OCI-LY7 (cell line): ENCODE results near the gene ANKRD18B. TPM values are rescaled to one million over a fixed set of nuclear protein-coding genes. Genes with fewer than 3 reads are reported as not detected.
"Not testable (repeated sequence)": the region's sequence is repeated elsewhere in the genome, so short reads cannot be mapped to it uniquely, and the experiment has no call there.

Source experiments
- BruUV-seq: library from RNA; stranded (reverse); fragments of 400-500 nt; replicated peaks from 2 replicates; lab custom pipeline; 2021; lab: Mats Ljungman, UMichigan
- CTCF ChIA-PET: fragments of 300-600 bp; sonication (Branson Sonifier 250); formaldehyde crosslinking; loops from one replicate; lab custom pipeline; 2022; ENCODE audit warnings: antibody characterized with exemption; ENCODE audit not compliant: unreplicated experiment; lab: Charles Lee
- POLR2A ChIA-PET: fragments of 300-600 bp; sonication (Branson Sonifier 250); formaldehyde crosslinking; loops from one replicate; lab custom pipeline; 2022; ENCODE audit warnings: antibody characterized with exemption; lab: Charles Lee
- DNase-seq: peaks from one replicate; pipeline ENCODE4 v3.0.0-alpha.2; 2015; ENCODE audit warnings: low spot score
- H2AFZ ChIP-seq: fragments of 200-600 bp; sonication (generic), shearing (Covaris generic); 2 replicates; pipeline ENCODE4 v1.6.1; 2014; ENCODE audit warnings: mild to moderate bottlenecking, antibody characterized with exemption, low read length, moderate library complexity
- H3K27ac ChIP-seq: fragments of 200-600 bp; sonication (generic); 2 replicates; pipeline ENCODE4 v1.5.1; 2014; ENCODE audit warnings: mixed run types, low read depth, mild to moderate bottlenecking, moderate library complexity, low read length, inconsistent platforms; ENCODE audit not compliant: poor library complexity, severe bottlenecking
- H3K36me3 ChIP-seq: fragments of 200-600 bp; sonication (generic); 2 replicates; pipeline ENCODE4 v1.6.1; 2014; ENCODE audit warnings: mild to moderate bottlenecking, antibody characterized with exemption, low read length, moderate library complexity, mixed read lengths; ENCODE audit not compliant: insufficient read depth
- H3K4me1 ChIP-seq: fragments of 200-600 bp; sonication (generic); 2 replicates; pipeline ENCODE4 v1.5.1; 2014; ENCODE audit warnings: mild to moderate bottlenecking, low read length; ENCODE audit not compliant: insufficient read depth, poor library complexity, severe bottlenecking
- H3K4me2 ChIP-seq: fragments of 200-600 bp; sonication (generic); 2 replicates; pipeline ENCODE4 v1.6.1; 2014; ENCODE audit warnings: mild to moderate bottlenecking, low read length
- H3K4me3 ChIP-seq: fragments of 200-600 bp; sonication (generic); 2 replicates; pipeline ENCODE4 v1.5.1; 2014; ENCODE audit warnings: mild to moderate bottlenecking, low read depth, low read length; ENCODE audit not compliant: poor library complexity, severe bottlenecking
- H3K79me2 ChIP-seq: fragments of 200-600 bp; sonication (generic); 2 replicates; pipeline ENCODE4 v1.6.1; 2016; ENCODE audit warnings: low read depth, mild to moderate bottlenecking, low read length, moderate library complexity, mixed read lengths; ENCODE audit not compliant: insufficient read depth
- H3K9me2 ChIP-seq: fragments of 200-600 bp; sonication (generic); 2 replicates; pipeline ENCODE4 v1.6.1; 2016; ENCODE audit warnings: mild to moderate bottlenecking, low read length, mixed read lengths; ENCODE audit not compliant: insufficient read depth
- H3K9me3 ChIP-seq: fragments of 200-600 bp; sonication (generic); 2 replicates; pipeline ENCODE4 v1.6.1; 2014; ENCODE audit warnings: mild to moderate bottlenecking, mixed run types, low read length, mixed read lengths
- H4K20me1 ChIP-seq: fragments of 200-600 bp; sonication (generic); 2 replicates; pipeline ENCODE4 v1.6.1; 2014; ENCODE audit warnings: mild to moderate bottlenecking, antibody characterized with exemption, low read length, moderate library complexity, mixed read lengths; ENCODE audit not compliant: insufficient read depth
- EZH2phosphoT487 ChIP-seq: fragments of 200-600 bp; sonication (generic); IDR thresholded peaks from 2 replicates; pipeline ENCODE4 v1.6.1; 2018; ENCODE audit warnings: low read depth, borderline replicate concordance, mild to moderate bottlenecking, mixed run types, antibody characterized with exemption, low read length, moderate library complexity, mixed read lengths
- intact Hi-C: fragments of 100-400 bp; cut with micrococcal nuclease; formaldehyde crosslinking; loops from one replicate; pipeline ENCODE4 v1.10.0; 2022; ENCODE audit not compliant: unreplicated experiment
- total RNA-seq, 2 experiments: library from RNA; depleted of rRNA in 1 of 2; stranded (reverse); fragments of >200 nt in 1 of 2; shearing (Covaris generic) in 1 of 2; gene quantifications; 2 replicates each; pipeline ENCODE4 v1.2.3, GENCODE V29; 2014 to 2022
- TF ChIP-seq, protein P1 (sequence below): fragments of 200-600 bp; sonication (generic); conservative IDR thresholded peaks from 2 replicates; pipeline ENCODE4 v1.5.1; 2014; ENCODE audit warnings: mild to moderate bottlenecking, antibody characterized with exemption, low read length, moderate library complexity, mixed read lengths

The ANKRD18B gene
- total RNA-seq, 2 experiments from 2014 or later, result not detected

GRCh38 chr9:33524306-33524947, 376 bp downstream of the ANKRD18B start:
- no peaks in the 10 kb centered on the region for H3K79me2 ChIP-seq
- H4K20me1 ChIP-seq, result no peaks in the 10 kb centered on the region
- H3K4me2 ChIP-seq, result no peak overlapping the region
- BruUV-seq, result no TSS peak
- no peaks in the 10 kb centered on the region for H3K9me3 ChIP-seq
- H3K36me3 ChIP-seq, result no peaks in the 10 kb centered on the region
- POLR2A ChIA-PET, result no interaction called here
- H3K4me3 ChIP-seq, result no peak overlapping the region
- H2AFZ ChIP-seq, result no peak overlapping the region
- no peak overlapping the region for H3K27ac ChIP-seq
- no peak for DNase-seq
- H3K9me2 ChIP-seq, result no peaks in the 10 kb centered on the region
- no peaks in the 10 kb centered on the region for H3K4me1 ChIP-seq
- intact Hi-C loops, result no loop called here
- TF ChIP-seq, protein P1, sequence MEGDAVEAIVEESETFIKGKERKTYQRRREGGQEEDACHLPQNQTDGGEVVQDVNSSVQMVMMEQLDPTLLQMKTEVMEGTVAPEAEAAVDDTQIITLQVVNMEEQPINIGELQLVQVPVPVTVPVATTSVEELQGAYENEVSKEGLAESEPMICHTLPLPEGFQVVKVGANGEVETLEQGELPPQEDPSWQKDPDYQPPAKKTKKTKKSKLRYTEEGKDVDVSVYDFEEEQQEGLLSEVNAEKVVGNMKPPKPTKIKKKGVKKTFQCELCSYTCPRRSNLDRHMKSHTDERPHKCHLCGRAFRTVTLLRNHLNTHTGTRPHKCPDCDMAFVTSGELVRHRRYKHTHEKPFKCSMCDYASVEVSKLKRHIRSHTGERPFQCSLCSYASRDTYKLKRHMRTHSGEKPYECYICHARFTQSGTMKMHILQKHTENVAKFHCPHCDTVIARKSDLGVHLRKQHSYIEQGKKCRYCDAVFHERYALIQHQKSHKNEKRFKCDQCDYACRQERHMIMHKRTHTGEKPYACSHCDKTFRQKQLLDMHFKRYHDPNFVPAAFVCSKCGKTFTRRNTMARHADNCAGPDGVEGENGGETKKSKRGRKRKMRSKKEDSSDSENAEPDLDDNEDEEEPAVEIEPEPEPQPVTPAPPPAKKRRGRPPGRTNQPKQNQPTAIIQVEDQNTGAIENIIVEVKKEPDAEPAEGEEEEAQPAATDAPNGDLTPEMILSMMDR, result no peak
- CTCF ChIA-PET, result no interaction called here

- H3K4me1 ChIP-seq, intact Hi-C loops, POLR2A ChIA-PET, H3K9me3 ChIP-seq, H3K4me3 ChIP-seq, H3K9me2 ChIP-seq, H3K36me3 ChIP-seq, H3K27ac ChIP-seq, H2AFZ ChIP-seq, H3K79me2 ChIP-seq, DNase-seq, CTCF ChIA-PET, BruUV-seq, H3K4me2 ChIP-seq, H4K20me1 ChIP-seq: not testable (repeated sequence)
Measured at GRCh38 chr9:33528069-33528468, 4.0 kb downstream of the ANKRD18B start.

GRCh38 chr9:33533958-33534357, 9.9 kb downstream of the ANKRD18B start:
- H3K9me2 ChIP-seq, H3K4me2 ChIP-seq, CTCF ChIA-PET, H4K20me1 ChIP-seq, H3K79me2 ChIP-seq, H3K9me3 ChIP-seq, H2AFZ ChIP-seq, H3K4me3 ChIP-seq, POLR2A ChIA-PET, H3K36me3 ChIP-seq, H3K4me1 ChIP-seq, DNase-seq, H3K27ac ChIP-seq, intact Hi-C loops, BruUV-seq: not testable (repeated sequence)

DNA sequence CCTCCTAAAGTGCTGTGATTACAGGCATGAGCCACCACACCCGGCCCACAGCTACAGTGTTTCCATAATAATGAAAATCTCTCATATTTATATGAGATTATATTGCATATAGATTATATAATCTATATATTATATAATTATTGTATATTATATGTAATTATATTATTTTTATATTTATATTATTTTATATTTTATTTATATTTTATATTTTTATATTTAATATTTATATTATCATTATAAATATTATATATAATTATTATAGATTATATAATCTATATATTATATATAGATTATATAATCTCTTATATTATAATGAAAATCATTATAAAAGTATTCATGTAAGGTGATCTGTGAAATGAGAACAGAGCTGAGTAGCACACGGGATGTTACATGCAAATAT, 11.5 kb downstream of the ANKRD18B start:
- no peaks in the 10 kb centered on the region for H3K9me2 ChIP-seq
- H3K4me1 ChIP-seq, result no peaks in the 10 kb centered on the region
- TF ChIP-seq, protein P1, result no peak
- no peak for TF ChIP-seq EZH2phosphoT487
- H3K36me3 ChIP-seq, result no peaks in the 10 kb centered on the region
- H3K79me2 ChIP-seq, result no peaks in the 10 kb centered on the region
- H2AFZ ChIP-seq, result no peak overlapping the region
- intact Hi-C loops, result no loop called here
- no TSS peak for BruUV-seq
- CTCF ChIA-PET, result no interaction called here
- DNase-seq, result no peak
- no peak overlapping the region for H3K27ac ChIP-seq
- H4K20me1 ChIP-seq, result no peaks in the 10 kb centered on the region
- POLR2A ChIA-PET, result no interaction called here
- no peaks in the 10 kb centered on the region for H3K9me3 ChIP-seq
- H3K4me2 ChIP-seq, result no peak overlapping the region
- H3K4me3 ChIP-seq, result no peak overlapping the region

GRCh38 chr9:33543463-33543862, 19.4 kb downstream of the ANKRD18B start:
- H4K20me1 ChIP-seq, H3K9me2 ChIP-seq, CTCF ChIA-PET, H3K9me3 ChIP-seq, DNase-seq, POLR2A ChIA-PET, H3K27ac ChIP-seq, intact Hi-C loops, H3K4me3 ChIP-seq, H3K4me1 ChIP-seq, H2AFZ ChIP-seq, H3K36me3 ChIP-seq, H3K4me2 ChIP-seq, H3K79me2 ChIP-seq, BruUV-seq: not testable (repeated sequence)
